Heart left ventricle (tissue), 16 donors: ENCODE measurements around the gene EME1. TPM values are rescaled to one million over a fixed set of nuclear protein-coding genes. Genes with fewer than 3 reads are reported as not detected.

Experiments
- ATAC-seq, 4 donors: fragments of 200-7000 bp; cut with Tn5 transposase; one replicate each; pipeline ENCODE4 v1.9.1; 2020 to 2022; ENCODE audit warnings: moderate library complexity in 4 of 4, mild to moderate bottlenecking in 3 of 4, moderate number of reproducible peaks in 1 of 4
- DNase-seq, 5 donors: peaks; one replicate each; pipeline ENCODE4 v3.0.0-alpha.2; 2020
- H3K27ac ChIP-seq, 12 donors: fragments of 200-600 bp; sonication (generic) in 4 of 12; one replicate each; pipeline versions ENCODE4 v1.5.0 to v1.8.0; 2016 to 2022; ENCODE audit warnings: mild to moderate bottlenecking in 2 of 12
- H3K27me3 ChIP-seq, 9 donors: fragments of 200-600 bp; sonication (generic) in 2 of 9; one replicate each; pipeline versions ENCODE4 v1.5.1 to v1.8.0; 2016 to 2022; ENCODE audit warnings: mild to moderate bottlenecking in 3 of 9
- H3K36me3 ChIP-seq, 9 donors: fragments of 200-600 bp; sonication (generic) in 2 of 9; one replicate each; pipeline versions ENCODE4 v1.5.0 to v1.8.0; 2018 to 2022; ENCODE audit warnings: mild to moderate bottlenecking in 2 of 9
- H3K4me1 ChIP-seq, 12 donors: fragments of 200-600 bp; sonication (generic) in 4 of 12; one replicate each; pipeline versions ENCODE4 v1.5.0 to v1.8.0; 2016 to 2022; ENCODE audit warnings: mild to moderate bottlenecking in 3 of 12
- H3K4me3 ChIP-seq, 12 donors: fragments of 200-600 bp; sonication (generic) in 4 of 12; one replicate each; pipeline versions ENCODE4 v1.5.0 to v1.8.0; 2017 to 2022; ENCODE audit warnings: mild to moderate bottlenecking in 9 of 12, moderate library complexity in 4 of 12
- H3K9me3 ChIP-seq, 12 donors: fragments of 200-600 bp; sonication (generic) in 4 of 12; one replicate each; pipeline versions ENCODE4 v1.5.0 to v1.8.0; 2016 to 2022; ENCODE audit warnings: mild to moderate bottlenecking in 1 of 12
- POLR2A ChIP-seq, 2 donors: fragments of 450-650 bp; IDR thresholded peaks; one replicate each; pipeline ENCODE4 v1.6.1; 2017; ENCODE audit warnings: antibody characterized with exemption in 2 of 2, mild to moderate bottlenecking in 2 of 2, moderate library complexity in 2 of 2
- WGBS, 4 donors: extraction: QIAGEN DNeasy Blood & Tissue Kit in 2 of 4; methylation state at CpG; one replicate each; pipeline versions ENCODE4 v1.1.5 to v1.1.7; 2013 to 2018; 5-methylcytosine and 5-hydroxymethylcytosine counted together
- intact Hi-C, 10 donors: fragments of 100-400 bp; cut with DNase I; formaldehyde crosslinking; loops; one replicate each; pipeline versions ENCODE4 v1.11.1 to v1.14.2; 2022
- polyA plus RNA-seq, 2 donors: library from polyadenylated mRNA; stranded (reverse); fragments of 200-250 nt; gene quantifications; one replicate each; pipeline ENCODE4 v1.2.3, GENCODE V29; 2013
- total RNA-seq, 9 donors: library from RNA; depleted of rRNA in 2 of 9; stranded (reverse); fragments of >200 nt in 2 of 9; fragmentation: NEBNext Ultra II Directional in 3 of 9; extraction: Animal tissue kit (Norgen Biotek cat#: 25700) in 3 of 9; gene quantifications; one replicate each; pipeline versions ENCODE4 v1.1.0 to v1.2.4, GENCODE V29; 2016 to 2023
- TF ChIP-seq, protein P1 (sequence below), 12 donors: fragments of 200-600 bp; sonication (generic) in 4 of 12; IDR thresholded peaks; one replicate each; pipeline versions ENCODE4 v1.5.0 to v1.8.0; 2018 to 2022; ENCODE audit warnings: antibody characterized with exemption in 12 of 12, mild to moderate bottlenecking in 5 of 12
- donor health status: ischemic (EF 13 %, LVEDD 7.1; RV severe dilation, severe dysfunction).
- donor health status: healthy with polysubstance abuse.
- donor health status: DM: no; HTN: yes; CAD: no.
- donor health status: DM: no; HTN: no; CAD: no.
- donor health status: ischemic (EF 25% LVEDD 6.9; RV normal size, moderate dysfunction).
- donor health status: ischemic (EF 25% LVEDD 5.7; RV mildly dilated, moderate dysfunction).
- donor health status: healthy.
- donor health status: DM: yes; HTN: yes; CAD: no.
- donor health status: ischemic (EF 35%, LVEDD 5.7; RV mildly dilated, moderate dysfunction).
- donor health status: nonischemic (EF 11% LVEDD 7.7; RV severe dilation, severe dysfunction).
- donor health status: DM: yes; HTN: yes; CAD: no.
- donor health status: PGD.
- donor health status: ischemic (EF 29% LVEDD 5.4; RV normal size, mild dysfunction).
- donor health status: nonischemic (EF 23%, LVEDD 6.1; RV moderate dilation, normal function).

Gene EME1
- total and polyA plus RNA-seq, 11 donors, result 0.22 to 3.4 (median 0.72) TPM; not detected in 6

- peaks cover 0 to 61% (median 55%) of the 10 kb centered on the region in 9 donors for H3K36me3 ChIP-seq
- WGBS, 4 donors, result 38 to 77% (median 60%) methylated on average over 2 to 4 of the region's 4 CpGs
- H3K9me3 ChIP-seq, result no peaks in the 10 kb centered on the region
- H3K4me1 ChIP-seq, result peaks cover 0 to 45% (median 10%) of the 10 kb centered on the region in 12 donors
- no peaks in the 10 kb centered on the region for H3K27me3 ChIP-seq
- intact Hi-C loops, result loop anchor here in 4 of 10 donors (5.0 to 10.0 kb wide), 3 partner anchors 111 to 259 kb away; partner anchors contain the start of gene RSAD1 (in 3 of the 4)
- no peak for ATAC-seq
- DNase-seq, result no peak
- H3K27ac ChIP-seq, result no peak overlapping the region
- no peak overlapping the region for H3K4me3 ChIP-seq
- no peak for TF ChIP-seq POLR2A (IDR thresholded peaks at IDR 0.05)
- TF ChIP-seq, protein P1, sequence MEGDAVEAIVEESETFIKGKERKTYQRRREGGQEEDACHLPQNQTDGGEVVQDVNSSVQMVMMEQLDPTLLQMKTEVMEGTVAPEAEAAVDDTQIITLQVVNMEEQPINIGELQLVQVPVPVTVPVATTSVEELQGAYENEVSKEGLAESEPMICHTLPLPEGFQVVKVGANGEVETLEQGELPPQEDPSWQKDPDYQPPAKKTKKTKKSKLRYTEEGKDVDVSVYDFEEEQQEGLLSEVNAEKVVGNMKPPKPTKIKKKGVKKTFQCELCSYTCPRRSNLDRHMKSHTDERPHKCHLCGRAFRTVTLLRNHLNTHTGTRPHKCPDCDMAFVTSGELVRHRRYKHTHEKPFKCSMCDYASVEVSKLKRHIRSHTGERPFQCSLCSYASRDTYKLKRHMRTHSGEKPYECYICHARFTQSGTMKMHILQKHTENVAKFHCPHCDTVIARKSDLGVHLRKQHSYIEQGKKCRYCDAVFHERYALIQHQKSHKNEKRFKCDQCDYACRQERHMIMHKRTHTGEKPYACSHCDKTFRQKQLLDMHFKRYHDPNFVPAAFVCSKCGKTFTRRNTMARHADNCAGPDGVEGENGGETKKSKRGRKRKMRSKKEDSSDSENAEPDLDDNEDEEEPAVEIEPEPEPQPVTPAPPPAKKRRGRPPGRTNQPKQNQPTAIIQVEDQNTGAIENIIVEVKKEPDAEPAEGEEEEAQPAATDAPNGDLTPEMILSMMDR (IDR thresholded peaks at IDR 0.05), result no peak
Measured at GRCh38 chr17:50364061-50364458, 9.0 kb upstream of the EME1 start.

GRCh38 chr17:50364715-50365114 lies 8.3 kb upstream of the EME1 start:
- ATAC-seq, result no peak
- DNase-seq, result no peak
- Histone ChIP-seq H3K27me3 (no peaks in the 10 kb centered on the region), H3K9me3 (no peaks in the 10 kb centered on the region), H3K4me3 (no peak overlapping the region), H3K36me3 (peaks cover 0 to 61% (median 57%) of the 10 kb centered on the region in 9 donors), H3K27ac (no peak overlapping the region), H3K4me1 (peaks cover 0 to 39% (median 8%) of the 10 kb centered on the region in 12 donors)
- TF ChIP-seq POLR2A (IDR thresholded peaks at IDR 0.05), result no peak
- TF ChIP-seq, protein P1 (IDR thresholded peaks at IDR 0.05), result no peak
- WGBS, 4 donors, result 66 to 73% (median 70%) methylated on average over 8 to 9 of the region's 9 CpGs
- intact Hi-C loops, result loop anchor here in 4 of 10 donors (5.0 to 10.0 kb wide), 3 partner anchors 110 to 260 kb away; partner anchors contain the start of gene RSAD1 (in 3 of the 4)

DNA sequence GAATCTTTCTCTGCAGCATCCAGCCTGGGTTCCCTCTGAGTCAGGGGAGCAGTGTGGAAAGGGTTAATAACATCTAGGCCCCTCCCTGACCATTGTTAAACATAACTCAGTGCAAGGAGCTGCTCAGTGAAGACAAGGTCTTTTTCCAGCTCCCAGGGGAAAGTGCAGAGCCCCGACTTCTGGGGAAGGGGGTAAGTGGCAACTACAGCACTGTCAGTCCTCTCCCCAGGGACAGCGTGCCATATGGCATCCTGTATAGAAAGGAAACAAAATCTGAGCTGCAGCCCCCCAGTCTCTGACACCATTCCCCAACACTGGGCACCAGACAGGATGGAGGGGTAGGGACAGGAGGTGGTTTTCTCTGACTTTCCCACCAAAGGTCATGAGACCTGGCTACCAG lies 7.9 kb upstream of the EME1 start:
- intact Hi-C loops, result loop anchor here in 3 of 10 donors (10.0 kb wide), 2 partner anchors 110 to 260 kb away; partner anchors contain the start of gene RSAD1 (in 2 of the 3)
- peaks cover 0 to 38% (median 8%) of the 10 kb centered on the region in 12 donors for H3K4me1 ChIP-seq
- ATAC-seq, result no peak
- TF ChIP-seq POLR2A (IDR thresholded peaks at IDR 0.05), result no peak
- TF ChIP-seq, protein P1 (IDR thresholded peaks at IDR 0.05), result no peak
- 50 to 54% (median 53%) methylated on average over 2 of the region's 2 CpGs for WGBS, 4 donors
- H3K4me3 ChIP-seq, result no peak overlapping the region
- H3K27me3 ChIP-seq, result no peaks in the 10 kb centered on the region
- peaks cover 0 to 61% (median 57%) of the 10 kb centered on the region in 9 donors for H3K36me3 ChIP-seq
- no peak for DNase-seq
- no peak overlapping the region for H3K27ac ChIP-seq
- H3K9me3 ChIP-seq, result no peaks in the 10 kb centered on the region

DNA sequence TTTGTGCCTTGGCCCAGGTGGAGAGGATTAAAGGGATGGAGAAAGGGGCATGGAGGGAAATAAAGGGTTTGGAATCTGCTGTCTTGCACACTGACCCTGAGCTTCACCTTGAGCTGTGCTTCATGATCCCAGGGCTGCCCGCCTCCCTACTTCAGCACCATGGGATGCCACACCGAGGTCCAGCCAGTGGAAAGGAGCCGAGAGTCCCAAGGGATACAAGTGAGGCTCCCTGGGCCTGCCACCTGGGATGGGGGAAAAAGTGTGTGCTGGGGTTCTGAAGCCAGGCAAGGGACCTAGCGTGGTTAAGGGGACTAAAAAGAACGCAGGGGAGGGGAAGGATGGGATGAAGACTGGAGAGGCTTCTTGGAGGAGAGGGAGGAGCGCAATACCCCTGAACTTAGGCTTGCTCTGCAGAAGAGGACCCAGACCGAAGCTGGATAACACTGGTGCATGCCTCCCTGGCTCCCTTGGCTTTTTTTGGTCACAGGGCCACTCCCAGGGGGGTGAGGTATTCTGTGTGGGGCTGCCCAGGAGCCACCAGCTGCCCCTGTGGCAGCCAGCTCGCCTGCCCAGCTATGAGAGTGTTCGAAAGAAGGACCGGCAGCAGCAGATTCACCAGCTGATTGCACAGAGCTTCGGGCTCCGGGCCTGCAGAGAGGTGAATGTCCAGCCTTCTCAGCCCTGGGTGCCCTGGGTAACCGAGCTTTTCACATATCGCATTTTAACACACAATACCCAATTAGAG lies 7.2 kb upstream of the EME1 start:
- intact Hi-C loops, result loop anchor here in 3 of 10 donors (10.0 kb wide), 2 partner anchors 109 to 261 kb away; partner anchors contain the start of gene RSAD1 (in 2 of the 3)
- TF ChIP-seq POLR2A (IDR thresholded peaks at IDR 0.05), result no peak
- TF ChIP-seq, protein P1 (IDR thresholded peaks at IDR 0.05), result no peak
- peaks cover 0 to 63% (median 58%) of the 10 kb centered on the region in 9 donors for H3K36me3 ChIP-seq
- no peak for ATAC-seq
- 85 to 90% (median 88%) methylated on average over 14 of the region's 14 CpGs for WGBS, 4 donors
- H3K9me3 ChIP-seq, result no peaks in the 10 kb centered on the region
- no peak overlapping the region for H3K4me3 ChIP-seq
- no peak for DNase-seq
- no peak overlapping the region for H3K27ac ChIP-seq
- H3K4me1 ChIP-seq, result peaks cover 0 to 39% (median 8%) of the 10 kb centered on the region in 12 donors
- no peaks in the 10 kb centered on the region for H3K27me3 ChIP-seq
